ENCODE measurements around the gene DNAH1.

- no peak for TF ChIP-seq CTCF (IDR thresholded peaks at IDR 0.05)
- no peak for TF ChIP-seq POLR2A (IDR thresholded peaks at IDR 0.05)
- TF ChIP-seq POLR2AphosphoS5 (IDR thresholded peaks at IDR 0.05): no peak
Measured at GRCh38 chr3:52353291-52353855, 37.3 kb downstream of the DNAH1 start.

All from gastroesophageal sphincter (tissue), 3 donors.